CD1c-positive myeloid dendritic cell (primary cell): ENCODE data around the gene STAU1.
"Not testable (repeated sequence)": the region's sequence is repeated elsewhere in the genome, so short reads cannot be mapped to it uniquely, and the experiment has no call there.

Source experiments
- DNase-seq: peaks from one replicate; pipeline ENCODE4 v3.0.0-alpha.2; 2016; ENCODE audit errors: extremely low spot score

The STAU1 gene

GRCh38 chr20:49203746-49204145 is 15.6 kb upstream of the STAU1 start:
- DNase-seq: no peak

DNA sequence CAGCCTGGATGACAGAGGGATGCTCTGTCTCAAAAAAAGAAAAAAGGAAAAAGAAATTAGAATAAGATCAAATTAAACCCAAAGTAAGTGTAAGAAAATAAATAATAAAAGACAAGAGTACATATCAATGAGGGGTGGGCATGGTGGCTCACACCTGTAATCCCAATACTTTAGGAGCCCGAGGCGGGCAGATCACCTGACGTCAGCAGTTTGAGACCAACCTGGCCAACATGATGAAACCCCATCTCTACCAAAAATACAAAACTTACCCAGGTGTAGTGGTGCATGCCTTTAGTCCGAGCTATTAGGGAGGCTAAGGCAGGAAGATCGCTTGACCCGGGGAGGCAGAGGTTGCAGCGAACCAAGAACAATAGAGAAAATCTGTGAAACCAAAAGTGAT is 14.9 kb upstream of the STAU1 start:
- no peak for DNase-seq

- DNase-seq: no peak
Measured at GRCh38 chr20:49199729-49200293, 11.7 kb upstream of the STAU1 start.

DNA sequence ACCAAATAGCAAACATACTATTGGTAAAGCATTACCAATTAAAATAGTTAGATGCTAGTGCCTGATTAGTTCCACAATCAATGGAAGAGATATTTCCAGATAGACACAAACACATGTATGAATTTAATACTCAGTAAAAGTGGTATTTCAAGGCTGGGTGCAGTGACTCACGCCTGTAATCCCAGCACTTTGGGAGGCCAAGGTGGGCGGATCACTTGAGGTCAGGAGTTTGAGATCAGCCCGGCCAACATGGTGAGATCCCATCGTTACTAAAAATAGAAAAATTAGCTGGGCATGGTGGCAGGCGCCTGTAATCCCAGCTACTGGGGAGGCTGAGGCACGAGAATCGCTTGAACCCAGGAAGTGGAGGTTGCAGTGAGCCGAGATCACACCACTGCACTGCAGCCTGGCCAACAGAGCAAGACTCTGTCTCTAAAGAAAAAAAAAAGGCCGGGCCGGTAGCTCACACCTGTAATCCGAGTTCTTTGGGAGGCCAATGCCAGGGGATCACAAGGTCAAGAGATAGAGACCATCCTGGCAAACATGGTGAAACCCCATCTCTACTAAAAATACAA is 4.9 kb upstream of the STAU1 start:
- not testable (repeated sequence) for DNase-seq

GRCh38 chr20:49187330-49187850 is 744 bp downstream of the STAU1 start:
- no peak for DNase-seq

GRCh38 chr20:49186535-49187329 is 1.4 kb downstream of the STAU1 start:
- DNase-seq: peak; percentile 67

DNA sequence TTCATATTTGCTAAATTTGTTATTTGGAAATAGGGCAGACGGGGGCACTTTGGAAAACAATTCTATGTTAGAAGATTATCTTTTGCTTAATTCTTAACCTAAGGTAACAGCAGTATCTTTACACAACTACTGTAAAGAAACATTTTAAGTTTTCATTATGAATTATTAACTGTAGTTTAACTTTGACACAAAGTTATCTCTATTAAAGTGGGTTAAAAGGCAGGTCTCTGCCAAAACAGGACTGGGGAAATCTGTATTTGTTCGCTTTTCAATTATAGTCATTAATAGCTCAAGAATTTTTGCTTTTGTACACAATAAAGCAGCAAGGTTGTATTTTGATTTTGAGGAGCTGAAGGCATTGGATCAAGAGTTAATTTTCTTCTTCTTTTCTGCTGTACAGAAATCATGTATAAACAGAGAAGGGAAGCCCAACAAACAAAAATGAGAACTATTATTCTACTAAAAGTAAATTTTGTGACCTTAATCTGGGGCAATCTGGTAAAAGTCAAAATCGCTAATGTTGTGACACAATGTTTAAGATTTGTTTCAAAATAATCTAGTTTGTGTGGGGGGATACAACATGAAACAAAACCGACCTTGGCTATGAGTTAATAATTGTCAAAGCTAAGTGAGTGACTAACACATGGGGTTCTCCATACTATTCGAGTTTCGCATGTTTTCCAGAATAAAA is 2.9 kb downstream of the STAU1 start:
- no peak for DNase-seq

GRCh38 chr20:49184691-49185070 is 3.5 kb downstream of the STAU1 start:
- DNase-seq: no peak

DNA sequence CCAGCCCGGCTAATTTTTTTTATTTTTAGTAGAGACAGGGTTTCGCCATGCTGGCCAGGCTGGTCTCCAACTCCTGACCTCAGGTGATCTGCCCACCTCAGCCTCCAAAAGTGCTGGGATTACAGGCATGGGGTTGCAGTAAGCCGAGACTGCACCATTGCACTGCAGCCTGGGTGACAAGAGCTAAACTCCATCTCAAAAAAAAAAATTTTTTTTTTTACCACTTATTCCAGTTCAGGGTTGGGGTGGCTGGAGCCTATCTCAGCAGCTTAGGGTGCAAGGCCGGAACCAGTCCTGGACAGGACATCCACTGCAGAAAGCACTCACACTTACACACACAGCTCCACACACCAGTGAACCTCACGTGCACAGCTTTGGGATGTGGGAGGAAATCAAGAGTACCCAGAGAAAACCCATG is 4.0 kb downstream of the STAU1 start:
- DNase-seq: not testable (repeated sequence)

DNA sequence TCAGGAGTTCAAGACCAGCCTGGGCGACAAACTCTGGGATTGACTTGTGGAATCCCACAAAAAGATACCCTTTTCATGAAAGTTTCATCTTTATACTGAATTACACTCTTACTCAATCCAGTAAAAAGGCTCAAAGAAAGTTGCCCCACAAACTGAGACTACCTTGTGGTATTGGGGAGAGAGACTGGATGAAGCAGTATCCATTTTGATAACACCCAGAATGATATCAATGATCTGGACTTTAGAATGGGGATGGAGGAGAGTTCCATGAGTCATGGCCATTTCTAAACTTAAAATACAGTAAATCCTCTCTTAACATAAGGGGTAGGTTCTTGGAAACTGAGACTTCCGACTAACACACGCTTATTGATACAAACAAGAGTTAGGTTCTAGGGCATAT is 4.7 kb downstream of the STAU1 start:
- DNase-seq: no peak

GRCh38 chr20:49181265-49181877 is 6.8 kb downstream of the STAU1 start:
- DNase-seq: no peak

GRCh38 chr20:49179368-49180277 is 8.5 kb downstream of the STAU1 start:
- DNase-seq: no peak

DNA sequence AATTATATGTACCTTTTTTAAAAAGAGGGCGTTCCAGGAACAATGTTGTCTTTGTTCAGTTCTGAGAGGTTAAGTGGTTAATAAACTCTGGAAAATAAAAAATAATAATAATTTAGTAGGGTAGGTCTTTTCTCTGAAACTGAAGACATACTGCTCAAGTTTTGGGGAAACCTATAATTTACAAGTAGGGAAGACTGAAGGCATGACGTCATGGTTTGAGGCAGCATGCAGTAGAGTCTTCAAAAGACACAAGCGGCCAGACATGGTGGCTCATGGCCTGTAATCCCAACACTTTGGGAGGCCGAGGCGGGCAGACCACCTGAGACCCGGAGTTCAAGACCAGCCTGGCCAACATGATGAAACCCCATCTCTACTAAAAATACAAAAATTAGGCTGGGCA is 14.0 kb downstream of the STAU1 start:
- no peak for DNase-seq

DNA sequence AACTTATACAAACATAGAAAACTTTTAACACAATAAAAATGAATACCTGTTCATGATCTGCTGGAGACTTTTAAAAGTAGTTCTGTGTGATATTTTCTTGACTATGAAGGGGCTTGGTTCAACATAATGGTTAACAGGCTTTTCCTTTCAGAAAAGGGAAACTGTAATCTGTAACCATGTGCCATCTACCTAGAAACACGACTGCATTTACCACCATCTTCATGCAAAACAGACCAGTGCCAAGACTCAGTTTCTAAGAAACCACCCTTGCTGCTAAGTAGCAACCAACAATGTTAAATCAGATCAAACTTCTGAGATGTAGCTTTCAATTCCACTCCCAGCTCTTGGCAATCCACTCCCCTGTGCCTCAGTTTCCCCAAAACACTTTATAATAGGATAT is 15.7 kb downstream of the STAU1 start:
- no peak for DNase-seq

DNA sequence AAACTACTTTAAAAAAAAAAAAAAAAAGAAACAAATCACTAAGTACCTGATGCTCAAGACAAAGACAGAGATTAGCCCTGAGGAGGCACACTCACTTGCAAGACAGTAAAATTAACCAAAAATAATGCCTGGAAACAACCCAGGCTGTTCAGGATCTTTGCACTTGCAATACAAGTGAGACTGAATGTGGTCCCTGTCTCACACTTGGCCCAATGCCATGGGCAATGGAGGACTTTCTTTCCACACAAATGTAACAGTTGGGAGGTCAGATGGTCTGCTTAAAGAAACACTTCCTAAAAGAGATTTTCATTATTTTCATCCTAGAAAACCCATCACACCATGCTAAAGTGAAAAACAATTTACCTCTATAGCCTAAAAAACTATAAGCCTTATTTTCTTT is 16.2 kb downstream of the STAU1 start:
- no peak for DNase-seq

DNA sequence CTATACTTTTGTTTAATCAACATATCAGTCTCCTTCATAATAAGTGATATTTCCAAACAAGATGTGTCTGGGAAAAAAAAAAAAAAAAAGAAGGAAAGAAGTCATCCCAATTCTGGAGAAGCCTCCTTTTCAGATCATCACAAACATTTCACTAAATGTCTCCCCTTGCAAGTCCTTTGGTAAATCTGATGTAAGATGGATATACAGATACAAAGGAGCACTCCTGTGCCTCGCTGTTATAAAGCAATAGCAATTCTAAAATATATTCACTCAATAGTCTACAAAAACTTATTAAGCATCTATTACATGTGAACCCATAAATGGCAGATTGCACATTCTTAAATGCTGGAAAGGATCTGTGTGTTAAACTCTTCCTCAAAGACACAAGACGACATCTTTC is 17.4 kb downstream of the STAU1 start:
- DNase-seq: no peak

GRCh38 chr20:49169547-49169946 is 18.6 kb downstream of the STAU1 start:
- no peak for DNase-seq

DNA sequence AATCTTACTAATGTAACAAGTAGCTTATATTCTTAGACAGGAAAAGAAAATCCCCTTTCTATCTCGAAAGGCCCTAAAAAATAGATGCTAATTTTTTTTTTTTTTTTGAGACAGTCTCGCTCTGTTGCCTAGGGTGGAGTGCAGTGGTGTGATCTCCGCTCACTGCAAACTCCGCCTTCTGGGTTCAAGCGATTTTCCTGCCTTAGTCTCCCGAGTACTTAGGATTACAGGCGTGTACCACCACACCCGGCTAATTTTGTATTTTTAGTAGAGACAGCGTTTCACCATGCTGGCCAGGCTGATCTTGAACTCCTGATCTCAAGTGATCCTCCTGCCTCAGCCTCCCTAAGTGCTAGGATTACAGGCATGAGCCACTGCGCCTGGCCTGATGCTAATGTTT is 19.3 kb downstream of the STAU1 start:
- not testable (repeated sequence) for DNase-seq

GRCh38 chr20:49167811-49168507 is 20.2 kb downstream of the STAU1 start:
- no peak for DNase-seq
